NCI-H187 (cell line): Measurements from ENCODE around the gene BCR.

ENCODE experiments used
- DNase-seq, 2 experiments: peaks; one replicate each; lab custom pipeline; 2025; lab: John Stamatoyannopoulos, UW

The BCR gene

GRCh38 chr22:23199159-23199558 lies 18.9 kb downstream of the BCR start:
- no peak for DNase-seq

DNA sequence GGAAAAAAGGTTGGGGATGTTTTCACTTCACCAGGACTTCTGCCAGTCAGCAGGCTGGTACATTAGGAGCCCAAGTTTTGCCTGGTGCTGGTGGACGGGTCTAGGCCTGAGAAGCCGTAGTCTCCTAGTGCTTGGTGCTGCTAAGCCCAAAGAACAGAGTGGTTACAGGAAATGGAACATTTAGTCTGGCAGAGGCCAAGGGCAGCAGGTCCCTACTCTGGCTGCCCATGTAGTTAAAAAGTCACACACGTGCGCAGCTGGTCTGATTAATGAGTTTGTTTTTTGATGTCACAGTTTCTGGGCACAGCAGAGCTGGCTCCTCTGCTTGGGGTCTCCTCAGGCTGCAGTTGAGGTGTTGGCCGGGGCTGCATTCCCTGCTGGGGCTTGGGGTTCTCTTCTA lies 20.6 kb downstream of the BCR start:
- no peak for DNase-seq

DNA sequence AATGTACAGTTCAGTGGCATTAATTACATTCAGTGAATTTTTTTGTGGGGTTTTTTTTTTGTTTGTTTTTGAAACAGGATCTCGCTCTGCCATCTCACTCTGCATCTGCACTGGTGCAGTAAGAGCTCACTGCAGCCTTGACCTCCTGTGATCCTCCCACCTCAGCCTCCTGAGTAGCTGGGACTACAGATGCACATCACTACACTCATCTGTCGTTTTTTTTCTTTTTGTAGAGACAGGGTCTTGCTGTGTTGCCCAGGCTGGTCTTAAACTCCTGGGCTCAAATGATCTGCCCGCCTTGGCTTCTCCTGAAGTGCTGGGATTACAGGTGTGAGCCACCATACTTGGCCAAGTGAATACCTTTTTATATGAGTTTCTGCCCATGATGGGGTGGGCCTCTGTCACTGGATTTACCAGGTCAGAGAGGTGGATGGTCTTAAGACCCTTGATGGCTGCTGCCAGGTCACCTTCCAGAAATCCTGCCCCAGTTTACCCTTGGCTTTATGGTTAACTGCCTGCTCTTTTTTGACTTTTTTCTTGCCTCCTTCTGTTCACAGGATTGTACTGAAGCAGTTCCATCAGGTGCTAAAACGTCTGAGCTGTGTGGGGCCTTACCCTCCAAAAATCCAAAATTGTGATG lies 22.6 kb downstream of the BCR start:
- DNase-seq = no peak

DNA sequence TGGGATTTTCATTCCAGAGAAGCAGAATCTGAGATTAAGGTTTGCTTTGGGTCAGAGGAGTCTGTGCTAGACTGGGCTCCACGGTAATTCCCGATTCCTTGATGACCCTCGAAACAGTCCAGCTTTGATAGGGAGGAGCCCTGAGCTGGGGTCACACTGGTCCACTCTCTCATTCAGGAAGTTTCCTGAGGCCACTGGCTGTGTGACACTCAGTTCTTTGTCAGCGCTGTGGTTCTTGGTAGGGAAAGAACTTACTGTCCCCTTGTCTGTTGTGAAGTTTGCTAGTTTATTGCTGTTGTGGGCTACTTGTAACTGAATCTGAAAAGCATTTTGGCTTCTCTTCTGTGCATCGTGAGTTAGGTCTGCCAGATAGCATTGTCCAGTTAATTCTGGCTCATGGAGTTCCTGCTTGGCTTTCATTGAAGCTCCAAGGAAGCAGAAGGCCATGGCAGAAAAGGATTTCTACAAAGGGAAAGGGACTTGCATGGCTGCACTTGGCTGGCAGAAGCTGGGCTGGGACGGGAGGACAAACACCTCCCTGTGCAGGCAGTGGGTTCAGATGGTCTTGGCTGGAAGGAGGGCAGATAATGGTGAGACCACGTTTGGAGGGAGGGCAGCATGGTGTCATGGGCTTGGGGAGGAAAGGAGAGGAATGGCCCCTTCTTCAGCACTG lies 23.3 kb downstream of the BCR start:
- DNase-seq = no peak

DNA sequence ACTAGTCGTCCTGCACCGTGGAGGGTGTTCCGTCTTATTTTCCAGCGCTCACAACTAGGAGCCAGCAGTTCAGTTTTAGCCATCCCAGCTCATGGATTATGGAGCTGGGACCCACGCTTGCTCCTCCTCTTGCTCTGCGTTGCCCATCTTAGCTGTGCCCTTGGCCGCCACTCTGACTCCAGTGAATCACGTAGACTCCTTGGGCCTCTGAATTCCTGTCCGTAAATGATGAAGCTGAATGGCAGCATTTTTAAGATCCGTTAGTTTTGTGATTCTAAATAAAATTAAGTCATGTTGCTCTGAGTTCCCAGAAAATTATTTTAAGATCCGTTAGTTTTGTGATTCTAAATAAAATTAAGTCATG lies 23.8 kb downstream of the BCR start:
- DNase-seq = no peak

DNA sequence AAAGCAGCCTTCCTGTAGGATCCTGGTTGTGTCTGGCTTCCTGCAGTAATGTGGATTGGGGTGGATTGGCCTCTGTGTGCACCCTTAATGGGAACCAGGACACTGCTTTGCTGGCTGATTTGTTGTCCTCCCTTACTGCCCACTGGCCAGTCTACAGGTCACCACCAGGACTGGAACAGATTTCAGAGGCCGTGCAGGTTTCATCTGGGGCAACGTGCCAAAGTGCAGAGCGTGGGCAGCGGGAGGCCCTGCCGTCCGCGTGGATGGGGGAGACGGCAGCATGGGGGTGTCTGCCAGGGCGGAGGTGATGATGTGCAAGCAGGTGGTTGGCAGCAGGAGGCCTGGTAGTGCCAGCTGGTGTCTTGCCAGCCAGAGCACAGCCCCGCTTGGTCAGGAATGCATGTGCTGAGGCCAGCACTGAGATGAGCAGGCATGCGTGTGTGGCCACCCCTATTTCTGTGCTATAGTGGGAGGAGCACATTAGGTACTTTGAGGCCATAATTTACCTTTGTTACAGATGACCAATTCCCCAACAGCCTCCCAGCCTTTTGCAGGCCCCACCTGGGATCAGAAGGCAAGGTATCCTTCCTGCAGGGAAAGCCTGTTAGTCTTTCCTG lies 24.3 kb downstream of the BCR start:
- no peak for DNase-seq

DNA sequence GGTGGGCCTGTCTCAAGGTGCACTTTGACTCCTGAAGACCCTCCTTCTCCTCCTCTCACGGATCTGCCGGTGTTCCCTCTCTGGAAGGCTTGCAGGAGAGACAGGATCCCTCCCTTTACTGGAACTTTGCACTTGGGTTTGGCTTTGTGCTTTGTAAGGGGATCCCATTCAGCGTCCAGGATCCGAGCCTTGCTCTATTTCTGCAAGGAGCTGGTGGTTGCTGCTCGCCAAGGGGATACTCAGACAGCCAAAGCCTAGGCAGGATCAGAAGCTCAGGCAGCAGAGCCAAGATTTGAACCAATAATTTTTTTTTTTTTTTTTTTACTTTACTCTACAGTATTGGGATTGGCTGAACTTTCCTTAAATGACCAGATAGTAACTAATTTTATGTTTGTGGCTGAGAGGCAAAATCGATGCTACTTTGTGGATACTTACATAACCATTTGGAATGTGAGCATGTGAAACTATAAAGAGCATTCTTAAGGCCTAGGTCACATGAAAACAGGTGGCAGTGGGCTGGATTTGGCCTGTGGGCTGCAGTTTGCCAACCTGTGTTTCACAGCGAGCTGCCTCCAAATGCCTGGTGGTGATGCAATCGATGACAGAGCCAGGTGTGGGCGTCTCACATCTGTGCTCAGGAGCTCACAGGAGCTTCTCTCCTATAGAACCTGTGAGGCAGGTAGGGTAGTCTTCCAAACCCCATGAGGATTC lies 25.2 kb downstream of the BCR start:
- DNase-seq = no peak

- DNase-seq = no peak
Measured at GRCh38 chr22:23206915-23207314, 26.6 kb downstream of the BCR start.

GRCh38 chr22:23207729-23208393 lies 27.6 kb downstream of the BCR start:
- DNase-seq = peak; percentile 16 to 48

DNA sequence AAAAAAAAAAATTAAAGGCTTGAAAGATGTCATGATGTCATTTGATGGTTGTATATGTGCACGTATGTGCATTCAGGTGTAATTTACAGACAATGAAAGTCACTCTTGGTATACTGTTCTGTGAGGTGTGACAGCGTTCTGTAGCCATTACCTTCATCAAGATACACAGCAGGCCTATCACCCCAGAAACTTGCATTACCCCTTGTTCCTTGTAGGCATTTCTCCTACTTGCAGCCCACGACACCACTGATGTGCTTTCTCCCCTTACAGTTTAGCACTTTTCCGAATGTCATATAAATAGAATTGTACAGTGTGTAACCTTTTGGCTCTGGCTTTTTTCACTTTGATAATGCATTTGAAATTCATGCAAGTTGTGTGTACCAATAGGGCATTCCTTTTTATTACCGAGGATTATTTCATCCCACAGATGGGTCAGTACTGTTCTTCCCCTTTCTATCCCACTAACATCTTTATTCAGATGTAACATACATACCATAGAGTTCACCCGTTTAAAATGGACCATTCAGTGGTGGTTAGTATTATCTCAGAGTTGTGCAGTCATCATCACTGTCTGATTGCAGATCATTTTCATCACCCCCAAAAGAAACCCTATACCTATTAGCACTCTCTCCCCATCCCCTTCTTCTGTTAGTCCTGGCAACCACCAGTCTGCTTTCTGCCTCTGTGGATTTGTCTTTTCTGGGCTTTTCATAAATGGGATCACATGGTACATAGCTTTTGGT lies 30.3 kb downstream of the BCR start:
- DNase-seq = no peak

- DNase-seq = no peak
Measured at GRCh38 chr22:23211622-23212021, 31.3 kb downstream of the BCR start.

GRCh38 chr22:23212061-23213021 lies 32.0 kb downstream of the BCR start:
- DNase-seq = peak; percentile 42 to 60

- DNase-seq = peak in 1 of 2 experiments; percentile 47
Measured at GRCh38 chr22:23213022-23213555, 32.8 kb downstream of the BCR start.

DNA sequence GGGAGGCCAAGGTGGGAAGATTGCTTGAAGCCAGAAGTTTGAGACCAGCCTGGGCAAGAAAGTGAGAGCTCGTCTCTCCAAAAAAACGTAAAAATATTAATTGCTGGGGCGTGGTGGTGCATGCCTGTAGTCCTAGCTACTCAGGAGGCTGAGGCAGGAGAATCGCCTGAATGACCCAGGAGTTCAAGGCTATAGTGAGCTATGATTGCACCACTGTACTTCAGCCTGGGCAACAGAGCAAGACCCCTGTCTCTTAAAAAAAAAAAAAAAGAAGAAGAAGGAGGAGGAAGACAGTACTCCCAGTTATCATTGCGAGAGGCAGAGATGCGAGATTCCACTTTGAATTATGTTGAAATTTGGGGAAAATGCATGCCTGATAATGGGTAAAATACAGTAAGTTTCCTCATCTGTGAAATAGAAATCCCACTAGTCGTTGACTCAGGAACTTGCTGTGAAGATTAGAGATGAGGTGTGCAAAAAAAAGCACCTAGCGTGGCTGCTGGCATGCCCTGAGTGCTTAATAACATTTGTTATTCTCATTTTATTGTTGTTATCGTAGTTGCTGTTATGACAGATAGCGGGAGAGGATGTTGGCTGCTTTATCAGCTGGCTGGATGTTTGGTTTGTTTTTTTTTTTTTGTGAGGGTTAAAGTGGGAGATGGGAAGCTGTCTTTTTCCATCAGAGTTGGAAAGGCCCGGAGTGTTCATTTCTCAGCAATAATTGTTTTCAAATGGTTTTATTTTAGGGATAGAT lies 33.4 kb downstream of the BCR start:
- DNase-seq = no peak

GRCh38 chr22:23214398-23214797 lies 34.1 kb downstream of the BCR start:
- DNase-seq = no peak

DNA sequence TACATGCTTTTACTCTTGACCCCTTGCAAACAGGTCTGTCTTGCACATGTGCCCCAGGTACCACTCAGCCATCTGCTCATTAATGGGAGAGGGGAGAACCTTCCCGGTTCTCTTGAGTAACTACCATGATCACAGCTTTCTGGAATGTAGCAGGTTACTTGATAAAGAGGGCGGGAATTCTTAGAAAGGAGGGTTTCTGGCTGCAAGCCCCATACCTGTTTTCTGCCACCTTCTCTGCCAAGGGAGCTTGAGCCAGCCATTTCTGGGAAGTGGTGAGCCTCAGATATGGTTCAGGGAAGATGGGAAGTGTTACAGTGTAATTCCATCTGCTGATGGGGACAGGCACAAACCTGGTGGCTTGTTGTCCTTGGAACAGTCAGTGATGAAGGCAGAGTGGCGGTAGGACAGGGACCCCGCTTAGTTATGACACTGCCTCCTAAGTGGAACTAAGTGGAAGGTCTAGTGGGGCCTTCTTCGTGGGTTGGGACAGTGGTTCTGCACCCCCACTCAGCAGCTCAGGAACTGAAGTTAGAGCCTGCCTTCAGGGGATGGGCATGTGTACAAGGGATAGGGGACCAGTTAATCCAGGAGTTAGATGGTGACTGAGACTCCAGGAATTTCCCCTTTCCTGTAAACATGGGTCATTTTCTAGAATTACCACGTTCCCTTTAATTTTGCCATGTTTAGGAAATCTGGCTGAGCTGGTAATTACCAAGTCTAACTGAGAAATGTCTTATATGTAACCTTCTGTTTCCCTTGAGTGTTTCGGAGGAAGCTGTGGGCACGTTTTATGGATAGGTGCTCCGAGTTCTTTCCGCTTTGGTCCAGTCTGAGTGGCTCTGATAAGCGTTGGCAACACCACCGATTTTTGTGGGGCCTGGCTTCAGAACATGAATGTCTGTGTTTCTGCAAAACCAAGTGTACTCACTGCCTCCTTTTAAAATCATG lies 35.3 kb downstream of the BCR start:
- no peak for DNase-seq

DNA sequence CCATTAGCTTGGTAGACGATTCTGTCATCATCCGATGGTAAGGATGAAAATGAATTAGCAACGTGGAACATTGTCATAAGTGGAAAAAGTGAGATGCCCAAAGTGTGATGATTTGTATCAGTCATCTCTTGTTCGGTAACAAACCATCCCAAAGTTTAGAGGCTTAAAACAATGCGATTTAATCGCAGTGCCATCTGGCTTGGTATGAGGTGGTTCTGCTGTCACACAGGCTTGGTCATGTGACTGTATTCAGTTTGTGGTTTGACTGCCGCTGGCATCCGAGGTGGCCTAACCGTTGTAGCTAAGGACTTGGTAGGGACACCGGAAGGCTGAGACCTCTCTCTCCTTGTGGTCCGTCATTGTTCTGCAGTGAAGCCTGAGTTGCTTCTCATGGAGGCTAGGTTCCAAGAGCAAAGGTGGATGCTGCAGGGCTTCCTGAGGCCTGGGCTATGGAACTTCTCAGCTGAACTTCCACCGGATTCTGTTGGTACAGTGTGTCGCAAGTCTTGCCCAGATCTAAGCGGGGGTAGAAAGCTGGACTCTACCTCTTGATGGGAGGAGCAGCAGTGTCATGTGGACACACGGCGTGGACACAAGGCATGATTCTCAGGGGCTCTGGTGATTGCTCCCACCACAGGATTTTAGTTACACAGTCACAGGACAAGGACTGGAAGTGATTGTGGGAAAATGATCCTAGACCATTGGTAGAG lies 36.3 kb downstream of the BCR start:
- DNase-seq = no peak
